NOMO-1 treated with dmso at 0.1 percent for 144 hours (cell line): ENCODE measurements around the gene SBNO1.
"Not testable (repeated sequence)": the region's sequence is repeated elsewhere in the genome, so short reads cannot be mapped to it uniquely, and the experiment has no call there.

Source experiments
- DNase-seq: peaks from one replicate; lab custom pipeline; 2025; ENCODE audit not compliant: unreplicated experiment; lab: John Stamatoyannopoulos, UW

Gene SBNO1

GRCh38 chr12:123364532-123365024 is at the start of gene SBNO1:
TSS of gene SBNO1 (minus strand) at chr12:123364847. CDS start at chr12:123350441, 14,406 bp downstream.
- DNase-seq = peak; percentile 85

- DNase-seq = no peak
Observed at GRCh38 chr12:123410041-123410412, 45.4 kb upstream of the SBNO1 start.

GRCh38 chr12:123409284-123410040 is 44.8 kb upstream of the SBNO1 start:
- DNase-seq = not testable (repeated sequence)

- not testable (repeated sequence) for DNase-seq
Observed at GRCh38 chr12:123408619-123409018, 44.0 kb upstream of the SBNO1 start.

GRCh38 chr12:123407934-123408333 is 43.3 kb upstream of the SBNO1 start:
- not testable (repeated sequence) for DNase-seq

- DNase-seq = not testable (repeated sequence)
Observed at GRCh38 chr12:123407269-123407668, 42.6 kb upstream of the SBNO1 start.

- DNase-seq = no peak
Observed at GRCh38 chr12:123404581-123404980, 39.9 kb upstream of the SBNO1 start.

- no peak for DNase-seq
Observed at GRCh38 chr12:123401753-123402683, 37.4 kb upstream of the SBNO1 start.

GRCh38 chr12:123399255-123399617 is 34.6 kb upstream of the SBNO1 start:
- DNase-seq = no peak

- DNase-seq = no peak
Observed at GRCh38 chr12:123398550-123399254, 34.1 kb upstream of the SBNO1 start.

- DNase-seq = no peak
Observed at GRCh38 chr12:123398177-123398549, 33.5 kb upstream of the SBNO1 start.

GRCh38 chr12:123397400-123397799 is 32.8 kb upstream of the SBNO1 start:
- no peak for DNase-seq

GRCh38 chr12:123396954-123397353 is 32.3 kb upstream of the SBNO1 start:
- no peak for DNase-seq

GRCh38 chr12:123396543-123396942 is 31.9 kb upstream of the SBNO1 start:
- DNase-seq = no peak

- DNase-seq = no peak
Observed at GRCh38 chr12:123395236-123395635, 30.6 kb upstream of the SBNO1 start.

GRCh38 chr12:123393747-123394146 is 29.1 kb upstream of the SBNO1 start:
- no peak for DNase-seq

GRCh38 chr12:123391546-123392343 is 27.1 kb upstream of the SBNO1 start:
- no peak for DNase-seq

GRCh38 chr12:123390498-123391426 is 26.1 kb upstream of the SBNO1 start:
- DNase-seq = no peak

GRCh38 chr12:123389560-123390351 is 25.1 kb upstream of the SBNO1 start:
- DNase-seq = no peak
